HAP-1 (cell line): ENCODE results near the gene RABGAP1.
A peak's percentile ranks its signal among the peaks of the same experiment; 100 is the strongest.
"Not testable (repeated sequence)": the region's sequence is repeated elsewhere in the genome, so short reads cannot be mapped to it uniquely, and the experiment has no call there.

Source experiments
- DNase-seq, 2 experiments: peaks; one replicate each; pipeline ENCODE4 v3.0.0-alpha.2; 2016 to 2020; ENCODE audit warnings: low spot score in 2 of 2
- H3K27me3 ChIP-seq: fragments of 250-450 bp; sonication (Bioruptor Pico); 2 replicates; pipeline ENCODE4 v1.5.1; 2020; ENCODE audit warnings: low read depth, mild to moderate bottlenecking, moderate library complexity
- H3K36me3 ChIP-seq: fragments of 250-450 bp; sonication (Bioruptor Pico); replicated peaks from 2 replicates; pipeline ENCODE4 v1.5.1; 2020; ENCODE audit warnings: mild to moderate bottlenecking
- H3K4me1 ChIP-seq: fragments of 250-450 bp; sonication (Bioruptor Pico); 2 replicates; pipeline ENCODE4 v1.5.1; 2020; ENCODE audit warnings: mild to moderate bottlenecking
- H3K4me3 ChIP-seq: fragments of 250-450 bp; sonication (Bioruptor Pico); 2 replicates; pipeline ENCODE4 v1.5.1; 2020; ENCODE audit warnings: mild to moderate bottlenecking, moderate library complexity
- H3K9me3 ChIP-seq: fragments of 250-450 bp; sonication (Bioruptor Pico); 2 replicates; pipeline ENCODE4 v1.5.1; 2020; ENCODE audit warnings: mild to moderate bottlenecking, moderate library complexity
- in situ Hi-C: fragments of 300-500 bp; cut with MboI; formaldehyde crosslinking; loops from 3 replicates; pipeline ENCODE4 v1.14.3; 2020; ENCODE audit warnings: low sequenced_read_pairs, inconsistent platforms, mixed read lengths

RABGAP1 gene

DNA sequence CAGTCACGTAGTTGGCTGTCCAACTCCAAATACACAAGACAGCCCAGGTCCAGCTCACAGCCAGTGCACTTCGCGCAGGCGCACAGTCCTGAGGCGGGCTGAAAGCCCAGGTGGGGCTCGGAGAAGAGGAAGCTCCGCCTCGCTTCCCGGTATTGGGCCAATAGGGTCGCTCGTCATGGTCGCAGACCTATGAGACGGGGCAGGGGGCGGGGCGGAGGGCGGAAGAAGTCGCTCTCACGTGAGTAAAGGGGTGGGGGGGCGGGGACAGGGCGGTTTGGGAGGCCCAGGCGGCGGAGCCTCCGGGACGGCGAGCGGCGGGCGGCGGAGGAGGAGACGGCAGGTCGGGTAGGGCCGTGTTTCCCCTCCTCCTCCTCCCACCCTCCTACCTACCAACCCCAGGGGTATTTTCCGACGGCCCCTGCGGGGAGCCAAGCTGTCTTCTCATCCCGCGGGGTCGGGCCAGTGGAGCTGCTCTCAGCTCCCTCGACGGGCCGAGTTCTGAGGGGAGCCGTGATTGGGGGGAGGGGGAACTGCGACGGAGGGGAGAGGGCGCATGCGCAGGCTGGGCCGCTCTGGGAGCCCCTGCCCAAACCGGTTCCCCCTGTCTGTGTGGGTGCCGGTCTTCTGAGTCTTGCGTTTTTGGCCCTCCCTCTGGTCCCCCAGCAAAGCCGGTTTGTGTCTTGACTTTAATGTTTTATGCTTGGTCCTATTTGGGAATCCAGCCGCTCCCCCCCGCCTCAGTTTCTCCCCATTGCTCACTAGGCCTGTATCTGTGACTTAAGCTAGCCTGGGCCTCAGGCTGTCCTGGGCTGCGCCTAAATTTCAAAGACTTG lies at the start of gene RABGAP1:
Gene RABGAP1 (plus strand): TSS at position 272 of the 833 bp plus-strand sequence. CDS start 16,040 bp downstream, outside the sequence.
- H3K36me3 ChIP-seq: peaks cover 8% of the 10 kb centered on the region
- DNase-seq: peak; percentile 94 to 100
- H3K27me3 ChIP-seq: no peaks in the 10 kb centered on the region
- in situ Hi-C loops: no loop called here
- H3K9me3 ChIP-seq: no peaks in the 10 kb centered on the region
- H3K4me3 ChIP-seq: peak within 1 kb of the TSS; percentile 92
- H3K4me1 ChIP-seq: peaks cover 6% of the 10 kb centered on the region; the same call in 1 of the 2 replicates

DNA sequence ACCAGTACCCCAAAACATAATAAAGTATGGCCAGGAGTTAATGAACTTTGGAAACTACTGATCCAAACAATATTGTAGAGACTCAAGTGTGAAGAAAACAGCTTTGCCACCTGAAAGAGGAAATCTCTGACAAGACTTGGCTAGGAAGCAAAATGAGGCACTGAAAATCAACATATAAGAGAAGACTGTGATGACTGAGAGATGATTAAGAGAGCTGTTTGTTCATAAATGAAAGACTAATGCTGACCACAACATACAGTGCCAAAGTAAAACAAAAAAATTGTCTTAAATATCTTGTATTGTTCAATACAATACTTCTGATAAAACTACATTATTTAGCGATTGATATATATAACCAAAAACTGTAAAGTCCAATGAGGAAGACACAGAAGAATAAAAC lies 42.9 kb upstream of the RABGAP1 start:
- DNase-seq: no peak
- peaks cover 25% of the 10 kb centered on the region for H3K36me3 ChIP-seq
- in situ Hi-C loops: no loop called here

DNA sequence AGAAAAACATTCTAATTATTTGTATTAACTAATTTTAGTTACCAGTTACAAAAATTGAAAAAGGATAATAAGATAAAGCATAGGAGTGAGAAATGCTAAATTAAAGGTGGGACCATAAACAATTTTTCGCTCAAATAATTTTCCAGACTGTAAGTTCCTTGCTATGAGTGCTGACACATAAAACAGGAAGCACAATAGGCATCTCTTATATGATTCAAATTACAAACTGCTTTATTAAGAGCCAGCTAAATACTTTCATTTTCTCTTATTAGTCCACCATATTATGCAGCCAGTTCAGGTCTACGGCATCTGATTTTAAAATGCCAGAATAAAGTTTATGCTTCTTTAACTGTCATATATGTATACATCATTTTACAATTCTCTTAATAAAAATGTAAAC lies 40.0 kb upstream of the RABGAP1 start:
- Histone ChIP-seq H3K36me3 (peaks cover 5% of the 10 kb centered on the region), H3K9me3 (no peaks in the 10 kb centered on the region), H3K4me1 (peaks cover 12% of the 10 kb centered on the region), H3K27me3 (no peaks in the 10 kb centered on the region), H3K4me3 (no peak overlapping the region)
- in situ Hi-C loops: no loop called here
- DNase-seq: no peak

More for the DNA sequence above, 42.9 kb upstream of the RABGAP1 start:
- H3K9me3 ChIP-seq: no peaks in the 10 kb centered on the region
- no peaks in the 10 kb centered on the region for H3K27me3 ChIP-seq
- peaks cover 9% of the 10 kb centered on the region for H3K4me1 ChIP-seq
- no peak overlapping the region for H3K4me3 ChIP-seq

DNA sequence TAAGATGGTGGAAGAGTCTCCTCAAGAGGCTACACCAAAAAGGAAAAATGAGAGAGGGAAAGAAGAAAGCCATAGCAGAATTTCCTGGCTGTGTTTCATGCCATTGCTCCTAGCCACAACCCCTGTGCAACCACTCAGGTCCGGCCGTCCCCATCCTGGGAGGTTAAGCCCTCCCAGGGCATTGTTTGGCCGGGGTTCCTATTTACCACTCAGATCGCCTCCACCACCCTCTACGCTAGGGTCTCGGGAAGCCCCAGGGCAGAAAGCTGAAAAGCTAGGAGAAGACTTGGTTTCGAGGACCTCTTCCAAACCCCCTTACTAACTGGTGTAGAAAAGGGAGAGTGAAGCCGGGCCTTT lies 36.4 kb upstream of the RABGAP1 start:
- DNase-seq: peak; percentile 47 to 76

DNA sequence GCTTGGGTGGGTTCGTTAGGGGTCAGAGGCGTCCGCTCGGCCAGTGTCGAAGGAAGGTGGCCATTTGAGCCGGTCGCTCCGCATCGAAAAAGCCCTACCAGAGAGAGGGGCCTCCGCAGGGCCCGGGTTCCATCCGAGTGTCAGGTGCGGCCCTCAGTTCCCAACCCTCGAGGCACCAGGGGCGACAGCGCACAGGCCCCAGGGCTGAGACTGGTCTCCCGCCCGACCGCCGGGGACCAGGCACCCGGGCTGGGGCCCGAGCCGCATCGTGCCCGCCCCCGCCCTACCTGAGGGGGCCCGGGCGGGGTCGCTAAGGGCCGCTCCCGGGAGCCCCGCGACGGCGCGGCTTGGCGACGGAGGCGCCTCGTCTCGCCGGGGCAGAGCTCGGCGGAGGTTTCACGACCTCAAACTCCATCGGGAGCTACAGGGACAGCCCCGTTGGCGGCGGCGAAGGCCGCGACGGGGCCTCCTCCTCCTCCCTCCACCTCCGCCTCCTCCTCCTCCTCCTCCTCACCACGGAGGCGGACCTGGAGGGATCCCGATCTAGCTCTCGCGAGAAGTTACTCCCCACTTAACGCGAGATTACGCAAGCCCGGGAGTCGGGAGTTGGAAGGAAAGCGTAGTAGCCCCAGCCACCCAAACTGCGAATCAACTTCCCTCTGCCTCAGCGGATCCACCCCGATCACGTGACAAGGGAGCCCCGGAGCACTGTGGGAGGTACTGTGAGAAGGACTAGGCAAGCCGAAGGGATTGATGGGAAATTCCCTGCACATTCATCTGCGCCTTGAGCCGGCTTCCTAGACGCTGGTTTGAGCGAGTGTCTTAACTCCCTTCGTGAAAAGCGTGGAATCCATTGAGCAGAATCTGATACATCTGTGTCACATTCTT lies 35.8 kb upstream of the RABGAP1 start, which contains the start of gene RC3H2:
Gene RC3H2 (minus strand): TSS at position 537 of the 888 bp plus-strand sequence. CDS start 7,850 bp downstream, outside the sequence.
- peak; percentile 98 to 99 for DNase-seq
- H3K27me3 ChIP-seq: no peaks in the 10 kb centered on the region
- H3K36me3 ChIP-seq: no peaks in the 10 kb centered on the region; the same call in none of the 2 replicates
- no peaks in the 10 kb centered on the region for H3K9me3 ChIP-seq
- peaks cover 13% of the 10 kb centered on the region for H3K4me1 ChIP-seq
- in situ Hi-C loops: no loop called here
- peak within 1 kb of the TSS; percentile 82 for H3K4me3 ChIP-seq

More for the DNA sequence above, 36.4 kb upstream of the RABGAP1 start:
- Histone ChIP-seq H3K27me3 (no peaks in the 10 kb centered on the region), H3K4me3 (peak overlapping the region; percentile 82), H3K36me3 (no peaks in the 10 kb centered on the region; the same call in none of the 2 replicates), H3K4me1 (peaks cover 13% of the 10 kb centered on the region), H3K9me3 (no peaks in the 10 kb centered on the region)
- in situ Hi-C loops: no loop called here

DNA sequence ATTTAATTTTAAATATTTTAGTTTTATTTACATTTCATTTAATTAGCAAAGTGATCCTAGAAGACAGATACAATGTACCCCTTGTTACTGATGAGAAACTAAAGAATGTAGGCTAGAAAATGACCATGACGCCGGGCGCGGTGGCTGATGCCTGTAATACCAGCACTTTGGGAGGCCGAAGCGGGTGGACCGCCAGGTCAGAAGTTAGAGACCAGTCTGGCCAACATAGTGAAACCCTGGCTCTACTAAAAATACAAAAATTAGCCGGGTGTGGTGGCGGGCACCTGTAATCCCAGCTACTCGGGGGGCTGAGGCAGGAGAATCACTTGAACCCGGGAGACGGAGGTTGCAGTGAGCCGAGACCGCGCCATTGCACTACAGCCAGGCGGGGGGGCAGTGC lies 34.7 kb upstream of the RABGAP1 start:
- H3K9me3 ChIP-seq, in situ Hi-C loops, H3K36me3 ChIP-seq, H3K4me3 ChIP-seq, H3K4me1 ChIP-seq, DNase-seq, H3K27me3 ChIP-seq: not testable (repeated sequence)

DNA sequence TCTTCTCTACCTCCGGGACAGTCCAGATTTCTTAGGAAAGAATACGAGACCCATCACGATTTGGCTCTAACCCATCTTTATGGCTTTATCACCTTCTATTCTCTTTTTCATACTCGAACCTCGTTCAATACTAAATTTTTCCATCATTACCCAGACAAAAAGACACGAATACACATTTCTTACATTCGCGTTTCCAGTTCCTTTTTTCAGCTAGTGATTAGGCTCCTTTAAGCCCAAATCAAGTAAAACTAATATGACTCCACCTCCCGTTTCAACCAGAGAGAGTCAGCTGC lies 28.2 kb upstream of the RABGAP1 start:
- no peak for DNase-seq
- peaks cover 12% of the 10 kb centered on the region for H3K36me3 ChIP-seq
- H3K4me1 ChIP-seq: peaks cover 3% of the 10 kb centered on the region; the same call in 1 of the 2 replicates
- in situ Hi-C loops: no loop called here
- H3K27me3 ChIP-seq: no peaks in the 10 kb centered on the region
- no peaks in the 10 kb centered on the region for H3K9me3 ChIP-seq
- peak overlapping the region; percentile 84 for H3K4me3 ChIP-seq

DNA sequence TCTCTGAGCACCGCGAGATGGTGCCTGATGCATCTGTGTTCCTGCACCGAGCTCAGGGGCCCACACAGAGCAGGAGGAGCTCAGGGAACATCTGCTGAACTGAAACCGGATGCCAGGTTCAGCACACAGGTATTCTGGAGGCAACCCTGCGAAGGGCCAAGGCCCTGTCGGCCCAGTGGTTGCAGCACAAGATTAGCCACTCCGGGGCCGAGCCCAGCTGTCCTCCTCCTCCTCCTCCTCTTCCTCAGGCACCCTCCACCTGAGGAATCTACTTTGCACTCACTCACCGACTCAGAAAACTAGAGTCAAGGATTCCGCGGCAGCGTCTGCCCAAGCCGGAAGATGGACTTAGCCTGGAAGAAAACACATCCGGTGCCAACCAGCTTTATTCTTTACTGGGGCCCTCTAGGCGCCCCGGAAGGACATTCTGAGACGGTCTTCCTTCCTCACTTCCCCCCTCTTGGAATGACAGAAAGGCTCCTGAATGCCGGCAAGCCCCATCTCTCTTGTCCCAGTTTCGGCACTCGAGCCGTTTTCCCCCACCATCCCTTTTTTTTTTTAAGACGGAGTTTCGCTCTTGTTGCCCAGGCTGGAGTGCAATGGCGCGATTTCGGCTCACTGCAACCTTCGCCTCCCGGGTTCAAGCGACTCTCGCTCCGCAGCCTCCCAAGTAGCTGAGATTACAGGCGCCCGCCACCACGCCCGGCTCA lies 27.7 kb upstream of the RABGAP1 start, which contains the start of gene ZBTB6:
Gene ZBTB6 (minus strand): TSS at position 360 of the 710 bp plus-strand sequence. CDS start 1,251 bp downstream, outside the sequence.
- Histone ChIP-seq H3K4me1 (peaks cover 3% of the 10 kb centered on the region; the same call in 1 of the 2 replicates), H3K9me3 (no peaks in the 10 kb centered on the region), H3K4me3 (peak within 1 kb of the TSS; percentile 84), H3K27me3 (no peaks in the 10 kb centered on the region), H3K36me3 (peaks cover 12% of the 10 kb centered on the region)
- in situ Hi-C loops: no loop called here
- peak; percentile 84 to 87 for DNase-seq

DNA sequence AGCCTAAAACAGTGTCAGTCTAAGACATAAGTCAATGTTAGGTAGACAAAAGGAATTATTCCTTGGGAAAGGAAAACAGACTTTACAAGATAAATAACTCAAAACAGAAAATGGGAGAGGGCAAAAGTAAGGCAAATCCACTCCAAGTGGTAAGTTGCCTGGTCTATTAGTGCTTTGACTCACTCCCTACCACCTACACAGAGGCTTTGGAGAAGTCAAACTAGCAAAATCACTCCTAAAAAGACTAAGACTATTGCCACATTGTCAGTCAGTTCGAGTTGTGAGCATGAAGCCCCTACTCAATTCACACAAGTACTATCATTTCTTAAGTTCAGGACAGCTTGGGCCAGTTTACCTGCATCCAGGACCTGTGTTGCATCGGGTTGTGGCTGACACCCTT lies 22.5 kb upstream of the RABGAP1 start:
- 0 out of 2 replicates have a peak, but pooled peaks cover 3% of the 10 kb centered on the region for H3K36me3 ChIP-seq

DNA sequence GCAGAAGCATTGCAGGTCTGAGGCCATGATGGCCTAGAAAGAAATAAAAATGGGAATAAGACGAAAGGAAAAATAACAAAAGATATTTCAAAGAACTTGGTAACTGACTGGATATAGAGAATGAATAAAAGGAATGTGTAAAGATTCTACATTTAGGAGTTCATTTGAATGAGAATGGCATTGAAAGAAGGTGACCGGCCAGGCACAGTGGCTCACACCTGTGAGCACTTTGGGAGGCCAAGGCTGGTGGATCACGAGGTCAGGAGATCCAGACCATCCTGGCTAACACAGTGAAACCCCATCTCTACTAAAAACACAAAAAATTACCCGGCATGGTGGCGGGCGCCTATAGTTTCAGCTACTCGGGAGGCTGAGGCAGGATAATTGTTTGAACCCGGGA lies 18.1 kb upstream of the RABGAP1 start:
- H3K4me1 ChIP-seq: 0 out of 2 replicates have a peak, but pooled peaks cover 3% of the 10 kb centered on the region
- H3K4me3 ChIP-seq: no peak overlapping the region
- H3K9me3 ChIP-seq: no peaks in the 10 kb centered on the region
- in situ Hi-C loops: no loop called here
- H3K36me3 ChIP-seq: 0 out of 2 replicates have a peak, but pooled peaks cover 3% of the 10 kb centered on the region
- H3K27me3 ChIP-seq: no peaks in the 10 kb centered on the region
- DNase-seq: no peak

More for the DNA sequence above, 22.5 kb upstream of the RABGAP1 start:
- no peak for DNase-seq
- in situ Hi-C loops: no loop called here
- no peaks in the 10 kb centered on the region for H3K9me3 ChIP-seq
- 0 out of 2 replicates have a peak, but pooled peaks cover 3% of the 10 kb centered on the region for H3K4me1 ChIP-seq
- no peaks in the 10 kb centered on the region for H3K27me3 ChIP-seq
- H3K4me3 ChIP-seq: no peak overlapping the region

DNA sequence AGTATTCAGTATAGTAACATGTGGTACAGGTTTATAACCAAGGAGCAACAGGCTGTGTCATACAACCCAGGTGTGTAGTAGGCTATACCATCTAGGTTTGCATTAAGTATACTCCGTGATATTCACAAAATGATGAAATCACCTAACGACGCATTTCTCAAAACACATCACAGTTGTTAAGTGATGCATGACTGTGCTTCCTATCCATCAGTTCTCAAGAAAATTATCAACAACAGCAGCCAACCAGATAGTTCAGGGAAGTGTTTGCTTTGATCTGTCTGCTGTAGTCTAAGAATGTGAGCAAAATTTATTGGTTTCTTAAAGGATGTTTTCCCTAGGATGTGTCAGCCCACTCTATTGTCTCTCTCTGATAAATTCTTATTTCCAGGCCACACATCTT lies 16.9 kb upstream of the RABGAP1 start:
- in situ Hi-C loops: no loop called here
- Histone ChIP-seq H3K9me3 (no peaks in the 10 kb centered on the region), H3K4me3 (no peak overlapping the region), H3K27me3 (no peaks in the 10 kb centered on the region), H3K4me1 (0 out of 2 replicates have a peak, but pooled peaks cover 3% of the 10 kb centered on the region), H3K36me3 (0 out of 2 replicates have a peak, but pooled peaks cover 3% of the 10 kb centered on the region)
- DNase-seq: no peak

DNA sequence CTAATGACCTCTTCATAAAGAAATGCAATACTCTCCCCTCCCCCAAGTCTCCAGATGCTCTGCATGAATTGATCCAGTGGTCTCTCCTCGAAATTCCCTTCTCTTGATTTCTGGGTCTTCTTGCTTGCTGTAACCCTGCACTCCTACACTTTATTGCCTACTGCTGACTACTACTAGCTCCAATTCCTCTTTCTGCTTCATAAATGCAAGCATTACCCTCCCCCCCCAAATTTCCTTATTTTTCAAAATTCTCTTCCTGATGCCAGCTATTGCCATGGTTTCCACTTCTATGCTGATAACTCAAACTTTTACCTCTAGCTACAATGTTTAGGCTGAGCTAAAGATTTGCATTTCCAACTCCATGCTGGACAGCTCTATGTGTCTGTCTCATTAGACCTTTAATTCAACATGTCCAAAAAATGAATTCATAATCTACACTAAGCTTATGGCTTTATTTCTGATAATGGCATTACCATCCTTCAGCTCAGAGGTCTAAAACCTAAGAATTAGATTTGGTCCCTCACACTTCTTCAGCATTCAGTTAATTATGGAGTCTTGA lies 10.9 kb upstream of the RABGAP1 start:
- Histone ChIP-seq H3K4me3 (no peak overlapping the region; the same call in 1 of the 2 replicates), H3K36me3 (no peaks in the 10 kb centered on the region), H3K27me3 (no peaks in the 10 kb centered on the region), H3K4me1 (peaks cover 11% of the 10 kb centered on the region), H3K9me3 (no peaks in the 10 kb centered on the region)
- no peak for DNase-seq
- in situ Hi-C loops: no loop called here
